Caco-2 (cell line): ENCODE measurements around the gene PPP1R13B. TPM values are rescaled to one million over a fixed set of nuclear protein-coding genes. Genes with fewer than 3 reads are reported as not detected.

ENCODE experiments used
- BruUV-seq: library from RNA; stranded (reverse); fragments of 400-500 nt; replicated peaks from 2 replicates; lab custom pipeline; 2021; lab: Mats Ljungman, UMichigan
- CTCF ChIA-PET: fragments of 300-600 bp; sonication (Branson Sonifier 250); formaldehyde crosslinking; loops from one replicate; lab custom pipeline; 2022; ENCODE audit warnings: antibody characterized with exemption; lab: Charles Lee
- POLR2A ChIA-PET: fragments of 300-600 bp; sonication (Branson Sonifier 250); formaldehyde crosslinking; loops from one replicate; lab custom pipeline; 2022; ENCODE audit warnings: antibody characterized with exemption; lab: Charles Lee
- DNase-seq, 2 experiments: peaks; one replicate each; pipeline versions ENCODE4 v3.0.0 to v3.0.0-alpha.2; 2020 to 2022
- H3K27me3 ChIP-seq: replicated peaks from 2 replicates; pipeline ENCODE4 v1.6.0; 2011; ENCODE audit warnings: low read length; ENCODE audit not compliant: control insufficient read depth, insufficient read depth
- H3K36me3 ChIP-seq: 2 replicates; pipeline ENCODE4 v1.5.1; 2011; ENCODE audit warnings: low read length; ENCODE audit not compliant: control insufficient read depth, insufficient read depth
- H3K4me1 ChIP-seq: fragments of 250-450 bp; sonication (Bioruptor Pico); 2 replicates; pipeline ENCODE4 v1.5.1; 2020; ENCODE audit warnings: mild to moderate bottlenecking
- H3K4me3 ChIP-seq: 2 replicates; pipeline ENCODE4 v1.5.1; 2011; ENCODE audit warnings: low read depth, mild to moderate bottlenecking, control low read depth, low read length
- H3K9me3 ChIP-seq: fragments of 250-450 bp; sonication (Bioruptor Pico); 2 replicates; pipeline ENCODE4 v1.5.1; 2020; ENCODE audit warnings: mild to moderate bottlenecking, moderate library complexity
- H3K27ac Mint-ChIP-seq: one replicate; pipeline ENCODE4 v1.8.0; 2022; ENCODE audit warnings: mixed read lengths; ENCODE audit not compliant: unreplicated experiment
- H3K27me3 Mint-ChIP-seq: one replicate; pipeline ENCODE4 v1.8.0; 2022; ENCODE audit warnings: mixed read lengths; ENCODE audit not compliant: insufficient read depth, unreplicated experiment
- H3K36me3 Mint-ChIP-seq: one replicate; pipeline ENCODE4 v1.8.0; 2022; ENCODE audit warnings: mild to moderate bottlenecking, mixed read lengths; ENCODE audit not compliant: insufficient read depth, unreplicated experiment
- H3K4me1 Mint-ChIP-seq: one replicate; pipeline ENCODE4 v1.8.0; 2022; ENCODE audit warnings: low read depth, mixed read lengths; ENCODE audit not compliant: unreplicated experiment
- H3K4me3 Mint-ChIP-seq: one replicate; pipeline ENCODE4 v1.8.0; 2022; ENCODE audit warnings: mild to moderate bottlenecking, moderate library complexity, mixed read lengths; ENCODE audit not compliant: unreplicated experiment
- H3K9me3 Mint-ChIP-seq: one replicate; pipeline ENCODE4 v1.8.0; 2022; ENCODE audit warnings: mixed read lengths; ENCODE audit not compliant: unreplicated experiment
- CTCF ChIP-seq, 2 experiments: fragments of 200-600 bp in 1 of 2; IDR thresholded peaks; 1 replicate in 1 of 2; 2 replicates in 1 of 2; pipeline versions ENCODE4 v1.5.1 to v1.8.0; 2011 to 2022; ENCODE audit warnings: antibody characterized with exemption in 1 of 2, control low read depth in 1 of 2, inconsistent platforms in 1 of 2, low read depth in 1 of 2, low read length in 1 of 2, mild to moderate bottlenecking in 1 of 2, moderate library complexity in 1 of 2; ENCODE audit not compliant: insufficient read depth in 1 of 2, severe bottlenecking in 1 of 2, unreplicated experiment in 1 of 2
- intact Hi-C: fragments of 100-400 bp; cut with micrococcal nuclease; formaldehyde crosslinking; loops from one replicate; pipeline ENCODE4 v1.10.0; 2022; ENCODE audit not compliant: unreplicated experiment
- total RNA-seq: library from RNA; stranded (reverse); gene quantifications from 2 replicates; pipeline ENCODE4 v1.2.3, GENCODE V29; 2022

The PPP1R13B gene
- total RNA-seq, 1 experiment from 2014 or later, result 15.8 TPM

GRCh38 chr14:103739793-103740501, 107.4 kb downstream of the PPP1R13B start:
- TF ChIP-seq CTCF (IDR thresholded peaks at IDR 0.05; ENCODE audit: insufficient read depth in 1 of 2, low read depth in 1 of 2, low read length in 1 of 2, severe bottlenecking in 1 of 2, unreplicated experiment in 1 of 2), result no peak
- Mint-ChIP-seq H3K27me3 (no peaks in the 10 kb centered on the region), H3K4me3 (no peak overlapping the region), H3K27ac (no peak overlapping the region), H3K9me3 (no peaks in the 10 kb centered on the region), H3K4me1 (no peaks in the 10 kb centered on the region), H3K36me3 (no peaks in the 10 kb centered on the region)
- peak in 1 of 2 experiments; percentile 15 for DNase-seq
- Histone ChIP-seq H3K36me3 (peaks cover 5% of the 10 kb centered on the region; the same call in 1 of the 2 replicates), H3K27me3 (no peaks in the 10 kb centered on the region), H3K4me3 (no peak overlapping the region), H3K4me1 (no peaks in the 10 kb centered on the region), H3K9me3 (no peaks in the 10 kb centered on the region)
- POLR2A ChIA-PET, result no interaction called here
- CTCF ChIA-PET, result no interaction called here
- intact Hi-C loops, result no loop called here
- no TSS peak for BruUV-seq

GRCh38 chr14:103739466-103739792, 107.9 kb downstream of the PPP1R13B start:
- ChIA-PET CTCF (no interaction called here), POLR2A (no interaction called here)
- no peak overlapping the region for H3K27ac Mint-ChIP-seq
- H3K27me3 ChIP-seq, result no peaks in the 10 kb centered on the region
- H3K4me1 Mint-ChIP-seq, result no peaks in the 10 kb centered on the region
- no peaks in the 10 kb centered on the region for H3K4me1 ChIP-seq
- H3K27me3 Mint-ChIP-seq, result no peaks in the 10 kb centered on the region
- H3K9me3 Mint-ChIP-seq, result no peaks in the 10 kb centered on the region
- no peaks in the 10 kb centered on the region for H3K9me3 ChIP-seq
- no peaks in the 10 kb centered on the region for H3K36me3 Mint-ChIP-seq
- DNase-seq, result no peak
- intact Hi-C loops, result no loop called here
- BruUV-seq, result no TSS peak
- peaks cover 5% of the 10 kb centered on the region; the same call in 1 of the 2 replicates for H3K36me3 ChIP-seq
- no peak overlapping the region for H3K4me3 Mint-ChIP-seq
- no peak overlapping the region for H3K4me3 ChIP-seq
- no peak for TF ChIP-seq CTCF (IDR thresholded peaks at IDR 0.05; ENCODE audit: insufficient read depth in 1 of 2, low read depth in 1 of 2, low read length in 1 of 2, severe bottlenecking in 1 of 2, unreplicated experiment in 1 of 2)

GRCh38 chr14:103738701-103739451, 108.5 kb downstream of the PPP1R13B start:
- BruUV-seq, result no TSS peak

More at GRCh38 chr14:103738701-103739451, 108.5 kb downstream of the PPP1R13B start:
- no peaks in the 10 kb centered on the region for H3K9me3 ChIP-seq
- no peaks in the 10 kb centered on the region for H3K27me3 ChIP-seq
- H3K36me3 ChIP-seq, result peaks cover 5% of the 10 kb centered on the region; the same call in 1 of the 2 replicates
- H3K4me3 Mint-ChIP-seq, result no peak overlapping the region
- no peaks in the 10 kb centered on the region for H3K27me3 Mint-ChIP-seq
- no peaks in the 10 kb centered on the region for H3K36me3 Mint-ChIP-seq
- ChIA-PET CTCF (no interaction called here), POLR2A (no interaction called here)
- H3K4me1 ChIP-seq, result no peaks in the 10 kb centered on the region
- H3K4me3 ChIP-seq, result no peak overlapping the region
- H3K4me1 Mint-ChIP-seq, result no peaks in the 10 kb centered on the region
- DNase-seq, result peak in 1 of 2 experiments; percentile 18
- no peak for TF ChIP-seq CTCF (IDR thresholded peaks at IDR 0.05; ENCODE audit: insufficient read depth in 1 of 2, low read depth in 1 of 2, low read length in 1 of 2, severe bottlenecking in 1 of 2, unreplicated experiment in 1 of 2)
- no peaks in the 10 kb centered on the region for H3K9me3 Mint-ChIP-seq
- no peak overlapping the region for H3K27ac Mint-ChIP-seq
- intact Hi-C loops, result no loop called here
